Smooth muscle cell (in vitro differentiated cells): ENCODE results near the gene SFXN2. TPM values are rescaled to one million over a fixed set of nuclear protein-coding genes. Genes with fewer than 3 reads are reported as not detected.

Experiments used
- DNase-seq: peaks from one replicate; lab custom pipeline; 2025; ENCODE audit not compliant: unreplicated experiment; lab: John Stamatoyannopoulos, UW
- H2AFZ ChIP-seq: fragments of 200-600 bp; sonication (generic); 2 replicates; pipeline ENCODE4 v1.6.0; 2016; ENCODE audit warnings: antibody characterized with exemption, low read depth, mild to moderate bottlenecking
- H3F3A ChIP-seq: fragments of 200-600 bp; sonication (generic); 2 replicates; pipeline ENCODE4 v1.6.0; 2017; ENCODE audit warnings: antibody characterized with exemption, low read depth
- H3K27ac ChIP-seq: fragments of 200-600 bp; sonication (generic); 2 replicates; pipeline ENCODE4 v1.5.1; 2016; ENCODE audit warnings: low read depth, mild to moderate bottlenecking
- H3K27me3 ChIP-seq: fragments of 200-600 bp; sonication (generic); 2 replicates; pipeline ENCODE4 v1.6.1; 2016; ENCODE audit warnings: low read depth, mild to moderate bottlenecking
- H3K36me3 ChIP-seq: fragments of 200-600 bp; sonication (generic); 2 replicates; pipeline ENCODE4 v1.5.1; 2016; ENCODE audit warnings: low read depth
- H3K4me1 ChIP-seq: fragments of 200-600 bp; sonication (generic); 2 replicates; pipeline ENCODE4 v1.5.1; 2016; ENCODE audit warnings: low read depth
- H3K4me2 ChIP-seq: fragments of 200-600 bp; sonication (generic); 2 replicates; pipeline ENCODE4 v1.6.0; 2016; ENCODE audit warnings: mild to moderate bottlenecking
- H3K4me3 ChIP-seq: fragments of 200-600 bp; sonication (generic); 2 replicates; pipeline ENCODE4 v1.5.1; 2016; ENCODE audit warnings: mild to moderate bottlenecking
- H3K79me2 ChIP-seq: fragments of 200-600 bp; sonication (generic); 2 replicates; pipeline ENCODE4 v1.6.0; 2016; ENCODE audit warnings: low read depth, mild to moderate bottlenecking
- H3K9ac ChIP-seq: fragments of 200-600 bp; sonication (generic); 2 replicates; pipeline ENCODE4 v1.6.0; 2016; ENCODE audit warnings: low read depth
- H3K9me3 ChIP-seq: fragments of 200-600 bp; sonication (generic); replicated peaks from 2 replicates; pipeline ENCODE4 v1.5.1; 2016; ENCODE audit warnings: low read depth
- H4K20me1 ChIP-seq: fragments of 200-600 bp; sonication (generic); 2 replicates; pipeline ENCODE4 v1.6.0; 2016; ENCODE audit warnings: low read depth
- CTCF ChIP-seq: fragments of 200-600 bp; sonication (generic); IDR thresholded peaks from 2 replicates; pipeline ENCODE4 v1.5.1; 2017; ENCODE audit warnings: borderline replicate concordance, mild to moderate bottlenecking, antibody characterized with exemption; ENCODE audit not compliant: insufficient read depth, poor library complexity, severe bottlenecking
- WGBS: methylation state at CpG from one replicate; pipeline ENCODE4 v1.1.7; 2016; ENCODE audit warnings: low lambda C conversion rate; 5-methylcytosine and 5-hydroxymethylcytosine counted together
- polyA plus RNA-seq: library from polyadenylated mRNA; unstranded; fragments of >200 nt; fragmentation: Nextera tagmentation; extraction: Ambion mirVana; gene quantifications from 2 replicates; pipeline ENCODE4 v1.2.1, GENCODE V29; 2016
- total RNA-seq: library from RNA; depleted of rRNA; stranded (reverse); fragments of >200 nt; gene quantifications from 2 replicates; pipeline ENCODE4 v1.2.3, GENCODE V29; 2014

The SFXN2 gene
- total and polyA plus RNA-seq, 2 experiments from 2014 or later = 2.0 to 2.9 TPM

GRCh38 chr10:102723989-102724388, 9.6 kb downstream of the SFXN2 start:
- Histone ChIP-seq H3K4me2 (no peak overlapping the region), H3K9ac (no peak overlapping the region)

GRCh38 chr10:102726274-102726673, 11.8 kb downstream of the SFXN2 start:
- peaks cover 20% of the 10 kb centered on the region for H3K79me2 ChIP-seq
- H3K9me3 ChIP-seq = no peaks in the 10 kb centered on the region
- H3K4me2 ChIP-seq = no peak overlapping the region
- 65% methylated on average over 3 of the region's 3 CpGs for WGBS
- DNase-seq = no peak
- no peak overlapping the region for H3K9ac ChIP-seq
- H3F3A ChIP-seq = peaks cover 3% of the 10 kb centered on the region
- TF ChIP-seq CTCF = no peak
- no peaks in the 10 kb centered on the region for H3K27me3 ChIP-seq
- no peaks in the 10 kb centered on the region for H3K4me1 ChIP-seq
- H3K27ac ChIP-seq = no peak overlapping the region
- no peaks in the 10 kb centered on the region for H3K36me3 ChIP-seq
- no peak overlapping the region for H3K4me3 ChIP-seq
- H4K20me1 ChIP-seq = no peaks in the 10 kb centered on the region
- no peak overlapping the region for H2AFZ ChIP-seq

More at GRCh38 chr10:102723989-102724388, 9.6 kb downstream of the SFXN2 start:
- H3K27ac ChIP-seq = no peak overlapping the region
- no peaks in the 10 kb centered on the region for H4K20me1 ChIP-seq
- no peak for DNase-seq
- no peaks in the 10 kb centered on the region for H3K36me3 ChIP-seq
- H3K4me1 ChIP-seq = no peaks in the 10 kb centered on the region
- 92% methylated on average over 4 of the region's 4 CpGs for WGBS
- H3K9me3 ChIP-seq = no peaks in the 10 kb centered on the region
- no peak overlapping the region for H2AFZ ChIP-seq
- peaks cover 3% of the 10 kb centered on the region for H3F3A ChIP-seq
- H3K27me3 ChIP-seq = no peaks in the 10 kb centered on the region
- H3K4me3 ChIP-seq = no peak overlapping the region
- TF ChIP-seq CTCF = no peak
- peaks cover 33% of the 10 kb centered on the region for H3K79me2 ChIP-seq

- peaks cover 13% of the 10 kb centered on the region for H3K79me2 ChIP-seq
- H3K9ac ChIP-seq = no peak overlapping the region
- H4K20me1 ChIP-seq = no peaks in the 10 kb centered on the region
- no peak for TF ChIP-seq CTCF
- H3F3A ChIP-seq = no peaks in the 10 kb centered on the region
- H3K9me3 ChIP-seq = no peaks in the 10 kb centered on the region
- H3K27ac ChIP-seq = no peak overlapping the region
- H3K36me3 ChIP-seq = no peaks in the 10 kb centered on the region
- H3K4me1 ChIP-seq = no peaks in the 10 kb centered on the region
- H3K27me3 ChIP-seq = no peaks in the 10 kb centered on the region
- H3K4me3 ChIP-seq = no peak overlapping the region
- H2AFZ ChIP-seq = no peak overlapping the region
- H3K4me2 ChIP-seq = no peak overlapping the region
- DNase-seq = no peak
- WGBS = 88% methylated on average over 13 of the region's 13 CpGs
These were observed 12.8 kb downstream of the SFXN2 start for GRCh38 chr10:102727037-102727818.
